Measurements from ENCODE around the gene C3orf52. TPM values are rescaled to one million over a fixed set of nuclear protein-coding genes. Genes with fewer than 3 reads are reported as not detected.
A peak's percentile ranks its signal among the peaks of the same experiment; 100 is the strongest.

Gene C3orf52
- total and polyA plus RNA-seq, 10 of the 15 experiments (the other 5 are each of a cell fraction or from before 2014, with no cell fraction given), result 0.15 to 1.9 (median 0.73) TPM

DNA sequence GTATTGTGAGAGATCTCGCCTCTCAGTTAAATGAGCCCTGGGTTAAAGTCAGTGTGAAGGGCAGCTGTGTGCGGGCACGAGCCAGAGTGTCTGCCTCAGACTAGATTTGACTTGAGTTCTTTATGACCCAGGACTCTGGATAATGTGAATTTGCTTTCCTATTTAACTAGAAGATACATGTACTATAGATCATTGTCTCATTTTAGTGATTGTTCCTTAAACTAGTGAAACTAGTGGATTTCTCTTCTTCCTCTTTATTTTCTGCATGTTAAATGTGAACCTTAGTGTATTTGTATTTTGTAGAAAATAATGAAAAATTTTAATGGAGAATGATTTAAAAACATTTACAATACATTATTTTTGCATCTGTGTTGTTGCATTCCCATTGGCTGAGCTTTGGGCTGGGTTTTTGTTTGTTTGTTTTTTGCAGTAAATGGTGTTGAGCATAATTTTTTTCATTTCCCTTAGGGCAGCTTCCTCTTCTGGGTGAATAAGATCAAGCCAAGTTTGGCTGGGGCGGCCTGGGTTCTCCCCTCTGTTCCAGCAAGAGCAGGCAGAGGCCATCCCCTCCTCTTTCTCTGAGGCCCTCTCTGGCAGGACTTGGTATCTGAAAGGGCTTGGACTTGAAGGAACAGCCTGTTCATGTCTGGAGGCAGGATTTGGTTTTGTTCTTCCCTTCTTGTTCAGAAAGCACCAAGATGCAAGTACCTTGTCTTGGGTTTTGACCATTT, 31.8 kb downstream of the C3orf52 start (continued):
- TF ChIP-seq ZNF24 (IDR thresholded peaks at IDR 0.05) (no peak), USF2 (IDR thresholded peaks at IDR 0.05; ENCODE audit: borderline replicate concordance, low read depth, low read length) (no peak), WRNIP1 (IDR thresholded peaks at IDR 0.05; ENCODE audit: borderline replicate concordance, low read depth, low read length) (no peak), SP1 (IDR thresholded peaks at IDR 0.05; ENCODE audit: low read depth, low read length) (no peak), MEF2A (IDR thresholded peaks at IDR 0.05; ENCODE audit: insufficient read depth, low read depth, low read length) (no peak), NR2C2 (IDR thresholded peaks at IDR 0.05; ENCODE audit: borderline replicate concordance, control insufficient read depth, insufficient read length, low read depth) (no peak), RFX5 (IDR thresholded peaks at IDR 0.05; ENCODE audit: low read depth, low read length) (no peak), ZNF687 (IDR thresholded peaks at IDR 0.05) (peak; percentile 86), NKRF (conservative IDR thresholded peaks at IDR 0.05) (peak; percentile 32; the same call in 1 of the 2 replicates), KAT2A (conservative IDR thresholded peaks at IDR 0.05; ENCODE audit: control insufficient read depth, low read depth, low read length) (no peak), RAD51 (IDR thresholded peaks at IDR 0.05) (no peak), SUPT20H (IDR thresholded peaks at IDR 0.05; ENCODE audit: borderline replicate concordance, control insufficient read depth, low read depth, low read length) (no peak), NFYA (IDR thresholded peaks at IDR 0.05; ENCODE audit: borderline replicate concordance, low read depth, low read length) (no peak), EZH2 (IDR thresholded peaks at IDR 0.05; ENCODE audit: borderline replicate concordance, control insufficient read depth, low read depth, low read length) (no peak), TAF1 (IDR thresholded peaks at IDR 0.05; ENCODE audit: borderline replicate concordance, low read depth, low read length) (0 out of 2 replicates have a peak, but pooled peaks have one; percentile 16), RAD21 (IDR thresholded peaks at IDR 0.05; ENCODE audit: insufficient read depth, low read depth, low read length) (peak; percentile 43), PML (IDR thresholded peaks at IDR 0.05; ENCODE audit: low read length) (no peak), SMAD1 (IDR thresholded peaks at IDR 0.05; ENCODE audit: low read depth, partially characterized antibody) (peak; percentile 17)
- TF ChIP-seq, protein P1, sequence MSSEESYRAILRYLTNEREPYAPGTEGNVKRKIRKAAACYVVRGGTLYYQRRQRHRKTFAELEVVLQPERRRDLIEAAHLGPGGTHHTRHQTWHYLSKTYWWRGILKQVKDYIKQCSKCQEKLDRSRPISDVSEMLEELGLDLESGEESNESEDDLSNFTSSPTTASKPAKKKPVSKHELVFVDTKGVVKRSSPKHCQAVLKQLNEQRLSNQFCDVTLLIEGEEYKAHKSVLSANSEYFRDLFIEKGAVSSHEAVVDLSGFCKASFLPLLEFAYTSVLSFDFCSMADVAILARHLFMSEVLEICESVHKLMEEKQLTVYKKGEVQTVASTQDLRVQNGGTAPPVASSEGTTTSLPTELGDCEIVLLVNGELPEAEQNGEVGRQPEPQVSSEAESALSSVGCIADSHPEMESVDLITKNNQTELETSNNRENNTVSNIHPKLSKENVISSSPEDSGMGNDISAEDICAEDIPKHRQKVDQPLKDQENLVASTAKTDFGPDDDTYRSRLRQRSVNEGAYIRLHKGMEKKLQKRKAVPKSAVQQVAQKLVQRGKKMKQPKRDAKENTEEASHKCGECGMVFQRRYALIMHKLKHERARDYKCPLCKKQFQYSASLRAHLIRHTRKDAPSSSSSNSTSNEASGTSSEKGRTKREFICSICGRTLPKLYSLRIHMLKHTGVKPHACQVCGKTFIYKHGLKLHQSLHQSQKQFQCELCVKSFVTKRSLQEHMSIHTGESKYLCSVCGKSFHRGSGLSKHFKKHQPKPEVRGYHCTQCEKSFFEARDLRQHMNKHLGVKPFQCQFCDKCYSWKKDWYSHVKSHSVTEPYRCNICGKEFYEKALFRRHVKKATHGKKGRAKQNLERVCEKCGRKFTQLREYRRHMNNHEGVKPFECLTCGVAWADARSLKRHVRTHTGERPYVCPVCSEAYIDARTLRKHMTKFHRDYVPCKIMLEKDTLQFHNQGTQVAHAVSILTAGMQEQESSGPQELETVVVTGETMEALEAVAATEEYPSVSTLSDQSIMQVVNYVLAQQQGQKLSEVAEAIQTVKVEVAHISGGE (CRISPR knock-in tag; IDR thresholded peaks at IDR 0.05), result no peak
